Measurements from ENCODE around the gene B4GALT7.
"Not testable (repeated sequence)": the region's sequence is repeated elsewhere in the genome, so short reads cannot be mapped to it uniquely, and the experiment has no call there.

DNA sequence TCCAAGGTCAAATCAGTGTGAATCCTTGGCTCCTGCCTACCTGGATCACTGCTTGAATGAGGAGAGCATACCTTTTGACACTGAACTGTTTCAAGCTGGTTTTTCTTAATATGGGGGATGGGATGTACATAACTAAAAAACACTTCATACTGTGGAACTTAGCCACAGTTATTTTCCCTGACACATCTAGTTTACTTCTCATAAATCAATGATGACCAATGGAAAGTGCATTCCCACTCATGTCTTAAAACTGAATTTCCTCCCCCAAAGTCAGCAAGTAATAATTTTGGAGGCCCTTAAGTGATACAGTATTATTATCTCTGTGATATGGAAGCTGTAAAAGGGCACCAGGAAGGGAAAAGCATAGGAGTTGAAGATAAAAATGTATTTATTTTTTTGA, 30.3 kb downstream of the B4GALT7 start:
- TF ChIP-seq, protein P1, sequence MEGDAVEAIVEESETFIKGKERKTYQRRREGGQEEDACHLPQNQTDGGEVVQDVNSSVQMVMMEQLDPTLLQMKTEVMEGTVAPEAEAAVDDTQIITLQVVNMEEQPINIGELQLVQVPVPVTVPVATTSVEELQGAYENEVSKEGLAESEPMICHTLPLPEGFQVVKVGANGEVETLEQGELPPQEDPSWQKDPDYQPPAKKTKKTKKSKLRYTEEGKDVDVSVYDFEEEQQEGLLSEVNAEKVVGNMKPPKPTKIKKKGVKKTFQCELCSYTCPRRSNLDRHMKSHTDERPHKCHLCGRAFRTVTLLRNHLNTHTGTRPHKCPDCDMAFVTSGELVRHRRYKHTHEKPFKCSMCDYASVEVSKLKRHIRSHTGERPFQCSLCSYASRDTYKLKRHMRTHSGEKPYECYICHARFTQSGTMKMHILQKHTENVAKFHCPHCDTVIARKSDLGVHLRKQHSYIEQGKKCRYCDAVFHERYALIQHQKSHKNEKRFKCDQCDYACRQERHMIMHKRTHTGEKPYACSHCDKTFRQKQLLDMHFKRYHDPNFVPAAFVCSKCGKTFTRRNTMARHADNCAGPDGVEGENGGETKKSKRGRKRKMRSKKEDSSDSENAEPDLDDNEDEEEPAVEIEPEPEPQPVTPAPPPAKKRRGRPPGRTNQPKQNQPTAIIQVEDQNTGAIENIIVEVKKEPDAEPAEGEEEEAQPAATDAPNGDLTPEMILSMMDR (IDR thresholded peaks at IDR 0.05): not testable (repeated sequence)
- not testable (repeated sequence) for TF ChIP-seq POLR2A (IDR thresholded peaks at IDR 0.05)

Measured in tibial nerve (tissue), 3 donors.